Cardiac fibroblast (primary cell): ENCODE results near the gene WWC1.

Experiments
- DNase-seq, 2 donors: peaks; one replicate each; pipeline versions ENCODE4 v3.0.0 to v3.0.0-alpha.2; 2010; ENCODE audit warnings: low read depth in 2 of 2
- H3K4me3 ChIP-seq, 2 donors: replicated peaks in 1 of 2; 1 replicate in 1 of 2; 2 replicates in 1 of 2; pipeline ENCODE4 v1.5.1; 2011; ENCODE audit warnings: low read depth in 2 of 2, low read length in 2 of 2, mild to moderate bottlenecking in 2 of 2, moderate library complexity in 1 of 2
- CTCF ChIP-seq: IDR thresholded peaks from one replicate; pipeline ENCODE4 v1.5.1; 2011; ENCODE audit warnings: low read depth, mild to moderate bottlenecking, low read length, inconsistent platforms

Gene WWC1

DNA sequence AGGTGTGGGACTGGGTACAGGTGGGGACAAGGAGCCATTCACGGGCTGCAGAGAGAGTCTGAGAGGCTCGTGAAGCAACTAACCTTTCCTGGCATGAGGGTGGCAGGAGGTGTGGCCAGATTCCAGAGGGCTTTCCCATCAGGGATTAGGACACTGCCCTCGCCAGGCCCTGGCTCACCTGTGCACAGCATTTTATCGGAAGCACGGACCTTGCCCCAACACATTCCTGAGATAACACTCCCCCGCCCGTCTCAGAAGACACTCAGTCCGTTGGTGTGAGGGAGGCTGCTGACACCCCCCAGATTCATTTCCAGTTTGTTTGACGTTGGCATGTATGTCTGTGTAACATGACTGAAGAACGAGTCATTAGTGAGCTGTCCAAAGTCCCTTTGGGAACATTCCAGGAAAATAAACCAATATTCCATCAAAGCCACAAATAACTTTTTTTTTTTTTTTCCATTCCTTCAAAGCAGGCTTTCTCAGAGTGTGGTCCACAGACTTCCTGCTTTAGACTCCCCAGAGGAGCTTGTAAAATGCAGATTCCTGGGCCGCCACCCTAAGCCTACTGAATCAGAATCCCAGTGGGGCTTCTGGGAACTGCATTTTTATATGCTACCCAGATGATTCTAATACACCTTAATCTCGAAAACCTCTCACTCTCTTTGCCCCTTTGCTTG, 23.4 kb downstream of the WWC1 start:
- peak; percentile 84 to 85 for DNase-seq
- peak; percentile 15 for TF ChIP-seq CTCF
- H3K4me3 ChIP-seq: no peak overlapping the region

DNA sequence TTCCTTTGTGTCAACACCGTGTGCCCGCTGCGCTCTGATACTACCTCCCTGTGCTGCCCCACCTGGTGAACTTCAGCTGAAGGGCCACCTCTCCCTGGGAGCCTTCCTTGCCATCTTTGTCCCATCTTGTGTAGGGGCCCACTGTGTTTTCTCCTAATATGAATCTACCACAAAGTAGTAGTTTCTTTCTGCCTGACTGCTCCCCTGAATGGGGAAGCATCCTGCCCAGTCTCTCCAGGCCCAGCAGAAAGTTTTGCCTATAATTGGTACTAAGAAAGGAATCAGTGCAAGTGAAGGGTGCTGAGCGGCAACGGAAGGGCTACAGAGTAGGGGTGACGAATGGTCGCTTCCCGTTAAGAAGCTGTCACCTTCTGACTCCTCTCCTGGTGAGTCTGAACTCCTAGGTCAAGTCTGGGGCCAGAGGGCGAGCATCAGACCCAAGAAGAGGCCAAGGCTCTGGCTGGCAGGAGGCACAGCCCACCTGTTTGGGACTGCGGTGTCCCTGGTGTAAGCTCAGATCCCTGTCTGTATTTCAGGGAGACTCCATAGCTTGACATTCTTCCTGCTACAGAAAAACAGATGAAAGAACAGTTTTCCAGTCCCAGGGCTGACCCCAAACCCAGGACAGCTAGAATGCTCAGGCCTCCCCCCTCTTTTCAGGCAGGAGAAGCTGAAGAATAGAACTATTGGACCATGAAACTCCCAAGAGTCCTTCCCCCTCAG, 24.1 kb downstream of the WWC1 start:
- no peak for TF ChIP-seq CTCF
- no peak overlapping the region for H3K4me3 ChIP-seq
- DNase-seq: no peak

DNA sequence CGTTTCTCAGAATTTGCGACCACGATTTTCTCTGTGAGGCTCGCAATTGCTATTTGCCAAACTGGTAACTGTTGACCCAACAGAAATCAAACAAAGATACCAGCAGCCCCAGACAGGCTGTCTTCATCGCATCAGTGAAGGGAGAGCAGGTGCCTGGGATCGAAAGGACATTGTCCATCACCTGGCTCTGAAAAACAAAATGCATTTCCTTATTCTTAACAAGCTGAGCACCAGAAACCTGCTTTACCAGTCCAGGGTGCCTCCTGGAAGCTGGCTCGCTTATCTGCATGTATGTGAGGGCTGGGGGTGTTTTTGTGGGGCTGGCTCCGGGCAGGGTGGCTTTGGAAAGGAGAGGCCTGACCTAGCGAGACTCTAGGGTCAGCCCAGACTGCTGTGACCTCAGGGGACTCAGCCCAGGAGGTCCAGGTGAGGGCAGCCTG, 24.7 kb downstream of the WWC1 start:
- no peak overlapping the region for H3K4me3 ChIP-seq
- DNase-seq: no peak
- no peak for TF ChIP-seq CTCF

DNA sequence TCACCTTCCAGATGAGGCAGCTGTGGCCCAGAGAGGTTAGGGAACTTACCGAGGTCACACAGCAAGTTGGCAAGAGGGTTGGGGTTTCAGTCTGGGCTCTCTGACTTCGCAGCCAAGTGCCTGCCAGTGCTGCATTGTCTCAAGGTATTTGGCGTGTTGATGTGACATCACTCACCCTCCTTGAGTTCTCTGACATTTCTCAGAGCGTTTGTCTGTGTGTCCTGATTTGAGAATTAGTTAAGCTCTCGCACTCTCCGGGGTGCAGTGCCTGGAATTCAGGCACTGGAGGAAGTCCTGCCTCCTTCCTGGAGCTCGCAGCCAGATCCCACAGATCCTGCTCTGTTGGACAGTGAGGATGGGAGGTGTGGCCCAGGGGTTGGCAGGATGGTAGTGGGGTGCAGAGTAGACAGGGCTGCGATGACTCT, 25.7 kb downstream of the WWC1 start:
- TF ChIP-seq CTCF: no peak
- no peak for DNase-seq

GRCh38 chr5:168317521-168318147, 26.2 kb downstream of the WWC1 start:
- peak; percentile 90 to 95 for DNase-seq
- TF ChIP-seq CTCF: no peak
- H3K4me3 ChIP-seq: no peak overlapping the region

More for the DNA sequence above, 25.7 kb downstream of the WWC1 start:
- no peak overlapping the region for H3K4me3 ChIP-seq

- no peak overlapping the region for H3K4me3 ChIP-seq
- no peak for TF ChIP-seq CTCF
- no peak for DNase-seq
These were observed 26.8 kb downstream of the WWC1 start for GRCh38 chr5:168318240-168318639.
